Ascending aorta (tissue), 2 donors: Measurements from ENCODE around the gene PTCD2. TPM values are rescaled to one million over a fixed set of nuclear protein-coding genes. Genes with fewer than 3 reads are reported as not detected.

Experiments used
- DNase-seq, 2 donors: peaks; one replicate each; pipeline ENCODE4 v3.0.0-alpha.2; 2019; ENCODE audit warnings: low spot score in 2 of 2
- H3K27ac ChIP-seq, 2 donors: fragments of 200-600 bp; sonication (generic); one replicate each; pipeline ENCODE4 v1.5.1; 2016 to 2017; ENCODE audit warnings: mild to moderate bottlenecking in 1 of 2
- H3K27me3 ChIP-seq: fragments of 200-600 bp; sonication (generic); one replicate; pipeline ENCODE4 v1.5.1; 2017
- H3K36me3 ChIP-seq, 2 donors: fragments of 200-600 bp; sonication (generic); one replicate each; pipeline ENCODE4 v1.5.1; 2016
- H3K4me1 ChIP-seq, 2 donors: fragments of 200-600 bp; sonication (generic); one replicate each; pipeline ENCODE4 v1.5.1; 2016 to 2017; ENCODE audit warnings: mild to moderate bottlenecking in 1 of 2
- H3K4me3 ChIP-seq, 2 donors: fragments of 200-600 bp; sonication (generic); one replicate each; pipeline ENCODE4 v1.5.1; 2016 to 2017; ENCODE audit warnings: mild to moderate bottlenecking in 1 of 2
- H3K9me3 ChIP-seq, 2 donors: fragments of 200-600 bp; sonication (generic); one replicate each; pipeline ENCODE4 v1.5.1; 2016
- intact Hi-C: fragments of 100-400 bp; cut with DNase I; formaldehyde crosslinking; loops from one replicate; pipeline ENCODE4 v1.15.1; 2023
- total RNA-seq: library from RNA; depleted of rRNA; stranded (reverse); fragments of >200 nt; gene quantifications from one replicate; pipeline ENCODE4 v1.1.0, GENCODE V29; 2016
- TF ChIP-seq, protein P1 (sequence below), 3 experiments: fragments of 200-600 bp in 2 of 3; fragments of 450-650 bp in 1 of 3; sonication (generic) in 2 of 3; IDR thresholded peaks; one replicate each; pipeline ENCODE4 v1.5.1; 2016 to 2019; ENCODE audit warnings: antibody characterized with exemption in 3 of 3, mild to moderate bottlenecking in 1 of 3, moderate library complexity in 1 of 3

PTCD2 gene
- total RNA-seq, 1 donor from 2014 or later = 0.85 TPM

GRCh38 chr5:72298711-72299110, 21.5 kb upstream of the PTCD2 start:
- intact Hi-C loops = no loop called here

GRCh38 chr5:72300590-72301339, 19.4 kb upstream of the PTCD2 start:
- intact Hi-C loops = loop anchor here (10.0 kb wide), 1 partner anchor 716 kb away; the partner anchor contains the start of gene MCCC2
- H3K9me3 ChIP-seq = no peaks in the 10 kb centered on the region
- no peaks in the 10 kb centered on the region for H3K27me3 ChIP-seq
- H3K27ac ChIP-seq = no peak overlapping the region
- H3K4me3 ChIP-seq = no peak overlapping the region
- H3K36me3 ChIP-seq = no peaks in the 10 kb centered on the region
- TF ChIP-seq, protein P1, sequence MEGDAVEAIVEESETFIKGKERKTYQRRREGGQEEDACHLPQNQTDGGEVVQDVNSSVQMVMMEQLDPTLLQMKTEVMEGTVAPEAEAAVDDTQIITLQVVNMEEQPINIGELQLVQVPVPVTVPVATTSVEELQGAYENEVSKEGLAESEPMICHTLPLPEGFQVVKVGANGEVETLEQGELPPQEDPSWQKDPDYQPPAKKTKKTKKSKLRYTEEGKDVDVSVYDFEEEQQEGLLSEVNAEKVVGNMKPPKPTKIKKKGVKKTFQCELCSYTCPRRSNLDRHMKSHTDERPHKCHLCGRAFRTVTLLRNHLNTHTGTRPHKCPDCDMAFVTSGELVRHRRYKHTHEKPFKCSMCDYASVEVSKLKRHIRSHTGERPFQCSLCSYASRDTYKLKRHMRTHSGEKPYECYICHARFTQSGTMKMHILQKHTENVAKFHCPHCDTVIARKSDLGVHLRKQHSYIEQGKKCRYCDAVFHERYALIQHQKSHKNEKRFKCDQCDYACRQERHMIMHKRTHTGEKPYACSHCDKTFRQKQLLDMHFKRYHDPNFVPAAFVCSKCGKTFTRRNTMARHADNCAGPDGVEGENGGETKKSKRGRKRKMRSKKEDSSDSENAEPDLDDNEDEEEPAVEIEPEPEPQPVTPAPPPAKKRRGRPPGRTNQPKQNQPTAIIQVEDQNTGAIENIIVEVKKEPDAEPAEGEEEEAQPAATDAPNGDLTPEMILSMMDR (IDR thresholded peaks at IDR 0.05) = no peak
- peaks cover 0 to 19% of the 10 kb centered on the region in 2 donors for H3K4me1 ChIP-seq
- DNase-seq = no peak

More at GRCh38 chr5:72298711-72299110, 21.5 kb upstream of the PTCD2 start:
- no peak for DNase-seq
- H3K9me3 ChIP-seq = no peaks in the 10 kb centered on the region
- H3K27ac ChIP-seq = no peak overlapping the region
- peaks cover 4 to 8% of the 10 kb centered on the region in 2 donors for H3K4me1 ChIP-seq
- no peaks in the 10 kb centered on the region for H3K36me3 ChIP-seq
- no peaks in the 10 kb centered on the region for H3K27me3 ChIP-seq
- no peak overlapping the region for H3K4me3 ChIP-seq
- TF ChIP-seq, protein P1 (IDR thresholded peaks at IDR 0.05) = no peak

- H3K9me3 ChIP-seq = no peaks in the 10 kb centered on the region
- H3K4me1 ChIP-seq = peaks cover 0 to 15% of the 10 kb centered on the region in 2 donors
- no peaks in the 10 kb centered on the region for H3K36me3 ChIP-seq
- no peaks in the 10 kb centered on the region for H3K27me3 ChIP-seq
- TF ChIP-seq, protein P1 (IDR thresholded peaks at IDR 0.05) = no peak
- DNase-seq = no peak
- intact Hi-C loops = loop anchor here (10.0 kb wide), 1 partner anchor 717 kb away; the partner anchor contains the start of gene MCCC2
- H3K27ac ChIP-seq = no peak overlapping the region
- no peak overlapping the region for H3K4me3 ChIP-seq
Measured at GRCh38 chr5:72301557-72301956, 18.6 kb upstream of the PTCD2 start.

DNA sequence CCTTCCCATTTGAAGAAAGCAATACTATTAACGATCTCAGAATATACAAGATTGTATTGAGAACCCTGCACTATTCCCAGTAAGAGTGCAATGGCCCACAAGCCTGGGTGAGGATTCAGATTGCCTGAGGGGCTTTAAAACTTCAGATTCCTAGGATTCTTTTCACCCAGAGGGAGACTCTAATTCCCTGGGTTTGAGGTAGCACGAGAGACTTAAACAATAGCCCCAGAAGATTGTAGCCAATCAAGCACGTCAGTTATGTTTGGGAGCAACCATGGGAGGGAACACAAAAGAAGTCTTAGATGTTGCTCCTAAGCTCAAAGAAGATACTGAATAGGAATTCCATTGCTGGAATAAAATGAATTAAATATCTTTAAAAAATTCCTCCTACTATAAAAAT, 18.0 kb upstream of the PTCD2 start:
- intact Hi-C loops = loop anchor here (10.0 kb wide), 1 partner anchor 717 kb away; the partner anchor contains the start of gene MCCC2

GRCh38 chr5:72305194-72306142, 14.7 kb upstream of the PTCD2 start:
- H3K27me3 ChIP-seq = no peaks in the 10 kb centered on the region
- peaks cover 3 to 19% of the 10 kb centered on the region in 2 donors for H3K4me1 ChIP-seq
- peaks cover 0 to 13% of the 10 kb centered on the region in 2 donors for H3K36me3 ChIP-seq
- TF ChIP-seq, protein P1 (IDR thresholded peaks at IDR 0.05) = no peak
- no peak for DNase-seq
- intact Hi-C loops = loop anchor here (2.0 to 10.0 kb wide), 3 partner anchors 153 to 721 kb away; partner anchors contain the start of gene MCCC2
- H3K4me3 ChIP-seq = no peak overlapping the region
- H3K9me3 ChIP-seq = no peaks in the 10 kb centered on the region
- peak overlapping the region; percentile 61 to 66 for H3K27ac ChIP-seq

More for the DNA sequence above, 18.0 kb upstream of the PTCD2 start:
- TF ChIP-seq, protein P1 (IDR thresholded peaks at IDR 0.05) = no peak
- no peak overlapping the region for H3K27ac ChIP-seq
- peaks cover 3 to 19% of the 10 kb centered on the region in 2 donors for H3K4me1 ChIP-seq
- H3K9me3 ChIP-seq = no peaks in the 10 kb centered on the region
- DNase-seq = no peak
- H3K27me3 ChIP-seq = no peaks in the 10 kb centered on the region
- no peaks in the 10 kb centered on the region for H3K36me3 ChIP-seq
- no peak overlapping the region for H3K4me3 ChIP-seq
